HG03558 (cell line): ENCODE results near the gene NAA38.
A peak's percentile ranks its signal among the peaks of the same experiment; 100 is the strongest.

ENCODE experiments used
- ATAC-seq: cut with Tn5 transposase; IDR thresholded peaks from one replicate; pipeline ENCODE4 v1.9.1; 2021; ENCODE audit warnings: moderate number of reproducible peaks; ENCODE audit not compliant: unreplicated experiment; ENCODE audit errors: extremely low read depth

Gene NAA38, protein sequence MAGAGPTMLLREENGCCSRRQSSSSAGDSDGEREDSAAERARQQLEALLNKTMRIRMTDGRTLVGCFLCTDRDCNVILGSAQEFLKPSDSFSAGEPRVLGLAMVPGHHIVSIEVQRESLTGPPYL

DNA sequence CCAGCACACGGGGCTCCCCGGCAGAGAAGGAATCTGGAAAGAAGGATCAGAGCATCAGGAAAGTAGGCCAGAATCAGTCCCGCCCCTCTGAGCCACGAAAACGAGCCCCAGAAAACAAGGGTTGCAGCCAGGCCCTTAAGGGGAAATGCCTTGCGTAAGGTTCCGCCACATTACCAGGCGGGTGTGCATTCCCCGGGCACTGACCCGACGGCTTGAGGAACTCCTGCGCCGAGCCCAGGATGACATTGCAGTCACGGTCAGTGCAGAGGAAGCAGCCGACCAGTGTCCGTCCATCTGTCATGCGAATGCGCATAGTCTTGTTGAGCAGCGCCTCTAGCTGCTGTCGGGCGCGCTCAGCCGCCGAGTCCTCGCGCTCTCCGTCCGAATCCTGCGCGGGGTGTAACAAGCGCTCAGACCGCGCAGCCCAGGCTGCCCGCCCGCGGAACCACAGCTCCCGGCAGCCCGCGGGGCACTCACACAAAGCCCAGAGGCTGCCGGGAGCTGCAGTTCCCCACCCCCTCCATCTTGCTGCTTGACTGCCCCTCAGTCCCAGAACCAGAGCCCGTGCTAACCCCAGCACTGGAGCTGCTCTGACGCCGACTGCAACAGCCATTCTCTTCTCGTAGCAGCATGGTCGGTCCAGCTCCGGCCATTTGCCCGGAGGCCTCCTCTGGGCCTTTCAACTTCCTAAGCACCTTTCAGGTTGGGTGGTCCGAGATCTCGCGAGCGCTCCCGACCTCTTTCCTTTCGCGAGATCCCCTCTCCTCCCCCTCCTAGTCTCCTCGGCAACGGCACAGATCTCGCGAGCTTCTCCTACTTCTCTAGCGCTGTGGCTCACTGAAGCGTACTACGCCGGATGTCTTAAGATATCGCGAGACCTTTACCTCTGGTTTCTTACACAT, at the start of gene NAA38:
NAA38 (minus strand) TSS at position 749 of the 902 bp plus-strand sequence; CDS start at position 653, 96 bp downstream.
- ATAC-seq, result peak; percentile 42

DNA sequence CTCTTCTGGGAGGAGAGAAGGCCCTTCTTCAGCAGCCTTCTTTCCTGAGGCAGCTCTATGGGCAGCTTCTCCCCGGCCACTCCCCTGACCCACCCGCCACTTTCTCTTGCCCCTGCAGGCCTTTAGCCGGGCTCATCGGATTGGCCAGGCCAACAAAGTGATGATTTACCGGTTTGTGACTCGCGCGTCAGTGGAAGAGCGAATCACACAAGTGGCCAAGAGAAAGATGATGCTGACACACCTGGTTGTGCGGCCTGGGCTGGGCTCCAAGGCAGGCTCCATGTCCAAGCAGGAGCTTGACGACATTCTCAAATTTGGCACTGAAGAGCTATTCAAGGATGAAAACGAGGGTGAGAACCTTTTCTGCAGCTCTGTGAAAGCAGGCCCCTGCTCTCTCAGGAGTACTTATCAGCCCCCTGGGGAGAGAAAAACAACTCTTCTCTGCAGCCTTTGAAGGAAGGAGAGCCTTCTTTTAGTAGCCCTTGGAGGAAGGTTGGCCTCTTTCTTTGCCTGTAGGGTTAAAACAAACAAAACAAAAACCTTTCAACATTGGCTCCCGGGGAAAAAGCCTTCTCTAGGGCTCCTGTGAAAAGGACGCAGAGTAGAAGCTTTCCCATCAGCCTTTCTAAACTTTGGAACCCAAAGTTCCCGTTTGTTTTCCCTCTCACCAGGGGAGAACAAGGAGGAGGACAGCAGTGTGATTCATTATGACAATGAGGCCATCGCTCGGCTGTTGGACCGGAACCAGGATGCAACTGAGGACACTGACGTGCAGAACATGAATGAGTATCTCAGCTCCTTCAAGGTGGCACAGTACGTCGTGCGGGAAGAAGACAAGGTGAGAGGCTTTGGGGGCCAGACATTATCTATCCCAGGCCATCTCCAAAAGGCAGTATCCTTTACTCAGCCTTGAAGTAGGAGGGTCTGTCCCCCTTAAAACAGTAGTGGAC, 46.1 kb upstream of the NAA38 start:
- ATAC-seq, result no peak

DNA sequence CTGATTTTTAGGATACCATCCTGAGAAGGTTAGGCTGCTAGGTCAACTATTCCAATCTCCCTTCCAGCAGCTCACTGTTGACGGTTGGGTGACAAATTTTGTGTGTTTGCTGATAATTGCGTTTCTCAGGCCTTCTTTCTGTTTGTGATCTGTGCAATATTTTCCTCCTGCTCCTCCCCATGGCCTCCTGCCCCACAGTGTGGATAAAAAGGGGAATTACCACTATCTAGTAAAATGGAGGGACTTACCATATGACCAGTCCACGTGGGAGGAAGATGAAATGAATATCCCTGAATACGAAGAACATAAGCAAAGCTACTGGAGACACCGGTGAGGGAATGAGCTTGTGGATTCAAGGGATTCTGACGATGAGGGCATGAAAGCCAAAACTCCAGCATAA, 40.4 kb upstream of the NAA38 start:
- ATAC-seq, result no peak

DNA sequence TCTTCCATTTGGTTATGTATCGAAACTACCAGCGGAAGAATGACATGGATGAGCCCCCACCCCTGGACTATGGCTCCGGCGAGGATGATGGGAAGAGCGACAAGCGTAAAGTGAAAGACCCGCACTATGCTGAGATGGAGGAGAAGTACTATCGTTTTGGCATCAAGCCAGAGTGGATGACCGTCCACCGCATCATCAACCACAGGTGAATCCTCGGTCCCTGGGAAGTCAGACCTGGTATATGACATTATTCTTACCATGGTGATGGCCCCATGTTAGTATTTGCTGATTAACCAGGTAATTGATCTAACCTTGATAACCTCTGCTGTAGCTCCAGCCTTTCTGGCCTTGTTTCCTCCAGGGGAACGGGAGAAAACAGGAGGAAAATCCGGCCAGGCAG, 39.7 kb upstream of the NAA38 start:
- no peak for ATAC-seq

DNA sequence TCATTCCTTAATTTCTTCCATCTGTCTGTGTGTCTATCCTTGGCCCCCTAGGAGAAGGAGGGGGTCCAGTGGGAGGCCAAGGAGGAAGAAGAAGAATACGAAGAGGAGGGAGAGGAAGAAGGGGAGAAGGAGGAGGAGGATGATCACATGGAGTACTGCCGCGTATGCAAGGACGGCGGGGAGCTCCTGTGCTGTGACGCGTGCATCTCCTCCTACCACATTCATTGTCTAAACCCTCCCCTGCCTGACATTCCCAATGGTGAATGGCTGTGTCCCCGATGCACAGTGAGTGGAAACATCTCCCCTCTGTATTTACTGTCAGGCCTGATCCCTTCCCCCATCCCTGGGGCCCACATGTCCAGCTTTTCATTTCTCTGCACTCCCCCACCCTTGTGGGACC, 37.5 kb upstream of the NAA38 start:
- no peak for ATAC-seq

DNA sequence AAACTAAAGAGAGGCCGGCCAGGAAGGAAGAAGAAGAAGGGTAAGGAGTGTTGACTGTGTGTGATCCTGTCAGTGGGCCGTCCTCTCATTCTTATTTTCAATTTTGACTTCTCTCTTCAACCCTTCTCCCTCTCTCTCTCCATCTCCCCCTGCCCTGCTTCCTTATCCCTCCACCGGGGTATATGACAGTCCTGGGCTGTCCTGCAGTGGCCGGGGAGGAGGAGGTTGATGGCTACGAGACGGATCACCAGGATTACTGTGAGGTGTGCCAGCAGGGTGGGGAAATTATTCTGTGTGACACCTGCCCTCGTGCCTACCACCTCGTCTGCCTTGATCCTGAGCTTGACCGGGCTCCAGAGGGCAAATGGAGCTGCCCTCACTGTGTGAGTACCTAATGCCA, 36.9 kb upstream of the NAA38 start:
- no peak for ATAC-seq

DNA sequence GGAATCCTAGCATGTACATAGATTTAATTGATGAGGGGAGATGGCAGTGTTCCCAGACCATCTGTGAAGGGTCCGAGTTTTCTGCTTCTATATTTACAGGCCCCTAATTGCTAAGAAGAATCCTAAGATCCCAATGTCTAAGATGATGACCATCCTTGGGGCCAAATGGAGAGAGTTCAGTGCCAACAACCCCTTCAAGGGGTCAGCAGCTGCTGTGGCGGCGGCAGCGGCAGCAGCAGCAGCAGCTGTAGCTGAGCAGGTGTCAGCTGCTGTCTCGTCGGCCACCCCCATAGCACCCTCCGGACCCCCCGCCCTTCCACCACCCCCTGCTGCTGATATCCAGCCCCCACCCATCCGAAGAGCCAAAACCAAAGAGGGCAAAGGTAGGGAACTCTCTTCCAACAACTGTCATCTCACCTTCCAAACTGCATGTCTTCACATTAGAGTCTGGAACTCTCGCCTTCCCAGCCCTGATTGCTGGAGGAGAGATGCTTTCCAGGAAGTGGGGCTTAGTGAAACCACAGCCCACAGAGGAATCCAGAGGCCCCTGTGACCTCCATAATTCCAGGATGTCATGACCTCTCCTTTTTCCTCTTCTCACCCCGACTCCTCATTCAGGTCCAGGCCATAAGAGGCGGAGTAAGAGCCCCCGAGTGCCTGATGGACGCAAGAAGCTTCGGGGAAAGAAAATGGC, 36.0 kb upstream of the NAA38 start:
- ATAC-seq, result no peak

DNA sequence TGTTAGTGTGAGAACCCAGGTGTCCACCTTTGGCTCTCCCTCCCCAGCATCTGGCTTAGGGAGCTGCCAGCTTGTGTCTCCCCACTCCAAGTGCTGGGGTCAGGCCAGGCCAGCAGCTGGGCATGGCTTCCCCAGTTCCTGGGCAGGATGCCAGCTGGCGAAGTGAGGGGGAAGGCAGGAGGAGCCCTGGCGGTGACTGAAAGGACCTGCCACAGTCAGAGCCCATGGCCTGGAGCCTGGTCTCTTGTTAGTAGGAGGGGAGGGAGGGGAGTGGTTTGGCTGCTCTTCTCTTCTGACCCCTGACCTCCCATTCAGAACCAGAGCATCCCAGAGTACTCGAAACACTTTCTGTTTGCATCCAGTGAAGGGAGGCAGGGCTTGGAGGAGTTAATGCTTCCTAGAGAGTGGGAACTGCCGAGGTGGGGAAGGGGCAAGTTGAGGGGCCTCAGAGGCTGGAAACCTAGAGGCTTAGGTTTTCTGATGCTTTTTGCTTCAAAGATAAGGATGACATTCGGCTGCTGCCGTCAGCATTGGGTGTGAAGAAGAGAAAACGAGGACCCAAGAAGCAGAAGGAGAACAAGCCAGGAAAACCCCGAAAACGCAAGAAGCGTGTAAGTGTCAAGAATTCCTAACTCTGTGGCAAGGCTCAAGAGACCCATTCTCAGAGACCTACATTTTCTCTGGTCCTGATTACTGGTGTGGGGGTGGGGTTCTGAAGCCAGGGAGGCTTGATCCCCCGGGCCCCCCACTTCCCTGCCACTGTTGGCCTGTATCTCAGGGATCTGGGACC, 32.0 kb upstream of the NAA38 start:
- ATAC-seq, result no peak

DNA sequence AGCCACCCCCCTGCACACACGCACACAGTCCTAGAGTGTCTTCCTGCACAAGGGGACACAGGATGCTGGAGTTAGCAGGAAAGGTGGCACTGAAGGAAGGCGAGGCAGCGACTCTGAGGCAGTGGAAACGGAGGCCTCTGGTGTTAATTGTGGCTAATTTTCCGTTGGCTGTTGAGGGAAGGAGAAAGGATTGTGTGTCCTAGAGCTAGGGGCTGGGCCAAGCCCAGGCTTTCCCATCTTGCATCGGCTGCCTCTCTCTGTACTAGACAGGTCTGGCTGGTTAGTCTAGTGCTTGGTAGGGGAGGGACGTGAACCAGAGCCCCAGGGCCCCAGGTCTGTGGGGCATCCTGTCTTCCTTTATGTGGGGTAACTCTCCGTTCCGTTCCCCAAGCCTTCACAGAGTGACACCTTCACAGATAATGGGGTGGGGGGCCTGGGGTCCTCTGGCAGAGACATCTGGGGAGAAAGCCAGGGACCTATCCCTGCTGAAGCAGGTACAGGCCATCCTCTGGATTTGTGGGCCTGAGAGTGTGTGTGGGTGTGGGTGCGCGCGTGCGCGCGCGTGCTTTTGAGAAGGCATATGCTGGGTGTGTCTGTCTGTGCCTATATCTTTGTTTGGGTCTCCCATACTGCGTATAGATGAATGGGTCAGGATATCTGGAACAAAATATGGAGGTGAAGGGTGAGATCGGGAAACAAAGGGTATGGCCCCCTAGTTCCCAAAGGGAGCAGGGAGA, 31.0 kb upstream of the NAA38 start, which contains the start of gene CHD3:
CHD3 (plus strand) TSS at position 606 of the 737 bp plus-strand sequence. CDS start 212 bp downstream, outside the sequence.
- ATAC-seq, result no peak

DNA sequence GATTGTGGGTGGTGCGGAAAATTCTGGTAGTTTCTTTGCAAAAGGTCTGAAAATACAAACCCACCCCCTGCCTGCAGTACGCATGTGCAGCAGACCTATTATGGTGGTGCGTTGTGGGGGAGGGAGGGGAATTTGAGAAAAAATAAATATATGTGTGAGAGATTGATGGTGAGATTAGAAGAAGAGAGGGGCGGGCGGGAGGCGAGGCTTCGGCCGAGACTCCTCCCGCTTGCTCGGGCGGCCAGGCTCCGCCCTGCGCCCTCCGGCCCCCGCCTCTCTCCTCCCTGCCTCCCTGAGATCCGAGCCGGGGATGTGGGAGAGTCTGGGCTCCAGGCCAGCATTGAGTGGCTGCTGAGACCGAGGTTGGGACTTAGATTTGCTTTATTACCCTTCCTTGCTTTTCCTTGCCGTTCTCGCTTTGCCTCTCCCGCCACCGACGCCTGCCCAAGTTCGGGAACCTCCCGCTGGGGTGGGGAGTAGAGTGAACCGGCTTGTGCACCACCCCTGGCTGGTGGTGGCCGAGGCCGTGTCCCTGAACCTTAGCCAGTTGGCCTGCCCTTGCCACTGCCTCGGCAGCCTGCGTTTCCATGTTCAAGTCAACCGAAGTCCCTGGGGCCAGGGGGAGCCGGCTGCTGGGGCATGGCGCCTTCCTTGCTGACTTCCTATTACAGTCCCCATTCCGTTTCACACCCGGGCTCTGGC, 30.3 kb upstream of the NAA38 start:
- no peak for ATAC-seq

DNA sequence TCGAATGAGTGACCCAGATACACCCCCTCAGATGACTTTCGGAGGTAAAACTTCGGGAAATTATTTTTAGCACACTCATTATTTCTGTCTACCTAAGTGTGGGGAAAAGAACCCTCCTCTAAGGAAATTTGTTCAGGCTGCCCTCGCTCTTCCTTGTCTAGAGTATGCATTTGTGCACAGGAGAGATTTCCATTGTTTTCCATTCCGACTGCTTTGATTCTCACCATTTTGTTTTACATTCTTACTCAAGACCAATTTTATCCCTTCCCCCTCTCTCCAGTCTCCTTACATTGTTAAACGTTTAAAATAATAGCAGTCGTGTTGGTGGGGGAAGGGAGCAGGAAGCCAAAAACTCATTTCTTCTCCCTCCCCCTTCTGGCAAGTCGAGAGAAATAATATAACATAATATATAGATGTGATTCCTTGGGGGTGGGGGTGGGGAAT, 29.7 kb upstream of the NAA38 start:
- ATAC-seq, result no peak

DNA sequence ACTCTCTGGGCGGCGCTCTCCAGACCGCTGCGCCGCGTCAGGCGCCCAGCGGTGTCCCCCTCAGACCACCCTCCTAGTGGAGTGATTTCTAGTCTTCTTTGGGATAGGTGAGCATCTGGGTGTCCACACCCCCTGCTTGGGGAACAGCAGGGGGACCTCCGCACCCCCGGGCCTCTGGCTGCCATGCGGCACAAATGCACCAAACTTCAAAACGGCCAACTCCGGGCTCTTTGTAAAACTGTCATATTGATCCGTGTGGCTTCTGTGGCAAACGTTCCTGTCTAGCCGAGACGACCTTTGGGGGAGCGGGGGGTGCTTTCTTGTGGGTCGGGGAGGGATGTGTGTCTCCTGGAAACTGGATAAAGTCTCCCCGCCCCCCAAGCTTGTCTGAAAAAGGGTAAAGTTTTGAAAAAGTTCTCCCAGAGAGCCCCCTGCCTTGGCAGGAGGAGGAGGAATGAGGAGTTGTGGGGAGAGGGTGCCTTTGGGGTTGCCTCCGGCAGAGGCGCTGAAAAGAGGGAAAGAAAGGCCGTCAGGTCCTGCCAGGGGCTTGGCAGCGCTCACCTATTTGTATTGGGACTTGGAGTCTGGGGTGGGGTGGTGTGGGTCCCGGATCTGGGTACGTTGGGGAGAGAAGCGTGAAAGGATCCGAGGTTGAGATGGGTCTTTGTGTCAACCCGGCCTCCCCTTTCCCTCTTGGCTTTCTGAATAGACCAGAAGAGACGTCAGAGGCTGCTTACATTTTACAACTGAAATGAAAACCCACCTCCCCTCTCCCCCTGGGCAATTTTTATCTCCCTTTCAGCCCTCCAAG, 29.1 kb upstream of the NAA38 start:
- no peak for ATAC-seq

DNA sequence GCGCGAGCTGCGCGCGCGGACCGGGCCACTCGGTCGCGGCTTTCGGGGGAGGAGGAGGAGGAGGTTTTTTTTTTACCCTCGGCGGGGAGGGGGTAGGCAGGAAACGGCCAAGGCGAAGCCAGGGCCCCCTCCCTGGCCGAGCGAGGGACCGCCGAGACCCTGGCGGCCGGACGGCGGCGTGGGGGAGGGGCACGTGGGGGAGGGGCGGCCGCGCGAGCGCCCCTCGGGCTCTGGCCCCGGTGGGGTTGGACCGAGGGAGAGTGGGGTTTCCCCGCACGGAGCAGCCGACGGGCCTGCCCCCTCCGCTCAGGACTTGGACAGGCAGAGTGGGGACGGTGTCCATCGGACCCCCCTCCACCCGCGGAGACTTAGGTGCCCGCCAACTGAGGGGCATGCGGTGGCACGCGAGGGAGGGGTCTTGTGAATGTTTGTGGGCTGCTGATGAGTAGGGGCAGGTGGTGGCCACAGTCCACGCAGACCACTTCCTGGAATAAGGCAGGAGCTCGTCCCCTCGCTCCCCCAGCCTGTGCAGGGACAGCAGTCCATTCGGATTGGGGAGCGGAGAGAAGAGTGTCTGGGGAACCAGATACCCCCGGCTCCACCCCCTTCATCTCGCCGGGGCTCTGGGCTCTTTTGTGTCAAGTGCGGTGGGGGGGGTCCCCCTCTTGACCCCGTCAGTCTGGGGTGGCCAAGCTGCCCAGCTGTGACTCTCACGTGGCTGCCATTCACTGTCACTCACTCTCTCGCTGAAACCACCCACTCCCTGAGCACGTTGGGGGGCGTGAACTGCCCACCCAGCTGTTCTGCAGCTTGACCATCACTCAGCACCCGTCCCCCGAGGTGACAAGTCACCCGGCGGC, 28.2 kb upstream of the NAA38 start:
- ATAC-seq, result no peak

DNA sequence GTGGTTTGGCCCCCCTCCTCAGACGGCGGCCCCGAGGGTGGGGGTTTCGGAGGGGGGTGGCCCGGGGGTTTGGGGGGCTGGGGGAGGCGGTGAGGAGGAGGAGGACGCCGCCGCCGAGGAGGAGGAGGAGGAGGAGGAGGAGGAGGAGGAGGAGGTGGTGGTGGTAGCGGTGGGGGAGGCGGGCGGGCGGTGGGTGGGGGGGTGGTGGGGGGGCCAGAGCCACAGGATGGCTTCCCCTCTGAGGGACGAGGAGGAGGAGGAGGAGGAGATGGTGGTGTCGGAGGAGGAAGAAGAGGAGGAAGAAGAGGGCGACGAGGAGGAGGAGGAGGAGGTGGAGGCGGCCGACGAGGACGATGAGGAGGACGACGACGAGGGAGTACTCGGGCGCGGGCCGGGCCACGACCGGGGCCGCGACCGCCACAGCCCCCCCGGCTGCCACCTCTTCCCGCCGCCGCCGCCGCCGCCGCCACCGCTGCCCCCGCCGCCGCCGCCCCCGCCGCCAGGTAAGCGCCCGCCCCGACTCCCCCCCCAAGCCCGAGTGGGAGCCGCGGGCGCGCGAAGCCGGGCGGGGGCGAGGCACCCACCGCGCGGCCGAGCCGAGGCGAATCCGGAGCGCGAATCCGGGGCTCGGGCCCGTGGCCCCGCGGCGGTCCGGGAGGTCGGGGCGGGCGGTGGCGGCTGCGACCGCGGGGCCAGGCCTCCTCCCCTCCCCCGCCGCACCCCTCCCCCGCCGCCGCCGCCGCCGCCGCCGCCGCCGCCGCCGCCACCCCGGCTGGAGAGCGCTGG, 27.4 kb upstream of the NAA38 start:
- no peak for ATAC-seq

DNA sequence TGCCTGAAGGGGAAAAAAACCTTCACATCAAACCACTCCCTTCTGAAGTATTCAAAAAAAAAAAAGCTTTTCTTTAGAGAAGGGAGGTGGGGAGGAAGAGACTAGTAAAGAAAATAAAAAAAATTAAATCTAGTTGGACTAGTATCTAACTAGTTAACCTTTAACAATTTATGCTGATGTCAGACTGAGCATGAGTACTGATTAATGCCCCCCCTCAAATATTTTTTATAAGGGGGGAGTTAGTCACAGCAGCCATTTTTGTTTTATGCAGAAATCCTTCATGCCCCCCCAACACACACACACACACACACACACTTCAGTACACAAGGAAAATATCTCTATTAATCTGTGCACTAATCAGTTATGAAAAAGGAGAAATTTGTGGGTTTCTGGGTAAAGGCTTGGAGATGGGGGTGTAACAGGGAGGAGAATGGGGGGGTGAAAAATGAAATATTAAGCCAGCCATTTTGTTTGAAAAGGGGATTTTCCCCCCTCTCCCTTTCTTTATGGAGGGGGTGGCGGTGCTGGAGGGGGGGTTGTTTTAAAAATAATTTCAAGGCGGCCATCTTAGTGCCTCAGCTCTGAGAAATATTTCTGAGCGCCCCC, 26.5 kb upstream of the NAA38 start:
- no peak for ATAC-seq
